Omental fat pad (tissue), 4 donors: Measurements from ENCODE around the gene PLBD1. TPM values are rescaled to one million over a fixed set of nuclear protein-coding genes. Genes with fewer than 3 reads are reported as not detected.

ENCODE experiments used
- ATAC-seq: fragments of 150-250 bp; one replicate; pipeline ENCODE4 v1.9.1; 2016; ENCODE audit warnings: mild to moderate bottlenecking, moderate library complexity; ENCODE audit not compliant: low FRiP score
- DNase-seq: peaks from one replicate; pipeline ENCODE4 v3.0.0-alpha.2; 2019; ENCODE audit warnings: low spot score
- total RNA-seq, 4 donors: library from RNA; depleted of rRNA; stranded (reverse); fragments of >200 nt; gene quantifications; one replicate each; pipeline ENCODE4 v1.1.0, GENCODE V29; 2016
- TF ChIP-seq, protein P1 (sequence below), 3 donors: fragments of 450-650 bp; IDR thresholded peaks; one replicate each; pipeline ENCODE4 v1.5.1; 2016 to 2017; ENCODE audit warnings: antibody characterized with exemption in 3 of 3, mild to moderate bottlenecking in 3 of 3, moderate library complexity in 2 of 3

The PLBD1 gene
- total RNA-seq, 4 donors from 2014 or later: 16.1 to 26.5 (median 19.8) TPM

DNA sequence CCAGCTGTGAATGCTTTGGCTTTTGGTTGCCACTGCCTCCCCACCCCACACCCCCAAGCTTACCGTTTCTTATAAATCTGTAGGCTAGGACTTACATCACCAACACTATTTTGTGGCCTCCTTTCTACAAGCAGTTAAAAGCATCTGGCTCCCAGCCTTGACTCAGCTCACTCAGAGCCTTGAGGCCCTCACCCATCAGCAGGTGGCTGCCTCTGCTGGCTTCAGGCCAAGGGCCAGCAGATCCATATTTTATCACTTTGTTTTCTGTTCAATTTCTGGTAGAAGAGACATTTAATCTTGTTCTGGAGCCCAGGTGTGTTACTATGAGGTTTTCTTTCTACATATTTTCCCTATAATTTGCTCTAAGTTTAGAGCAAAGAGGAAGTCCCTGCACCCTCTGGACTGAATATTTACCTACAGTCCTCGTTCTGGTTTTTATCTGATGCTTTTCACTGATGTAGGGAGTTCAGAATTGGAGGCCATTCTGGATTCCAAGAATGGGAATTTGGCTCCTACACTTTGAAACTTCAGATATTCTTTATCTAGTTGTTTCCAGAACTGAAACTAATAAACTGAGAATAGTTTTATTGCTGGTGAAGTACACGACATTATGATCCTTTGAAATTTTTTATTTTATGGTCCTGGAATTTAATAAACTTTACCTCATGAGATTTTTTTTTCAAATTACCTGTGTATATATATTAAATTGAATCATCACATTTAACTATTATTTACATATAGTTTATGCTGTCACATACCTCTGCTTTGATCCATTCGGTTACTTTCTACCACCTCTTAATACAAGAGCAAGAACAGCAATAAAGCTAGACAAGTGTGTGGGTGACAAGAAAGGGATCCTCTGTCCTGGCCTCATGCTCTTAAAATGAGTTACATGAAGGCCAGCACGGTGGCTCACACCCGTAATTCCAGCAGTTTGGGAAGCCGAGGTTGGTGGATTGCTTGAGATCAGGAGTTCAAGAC, 22.2 kb downstream of the PLBD1 start:
- DNase-seq: no peak
- ATAC-seq: no peak
- TF ChIP-seq, protein P1, sequence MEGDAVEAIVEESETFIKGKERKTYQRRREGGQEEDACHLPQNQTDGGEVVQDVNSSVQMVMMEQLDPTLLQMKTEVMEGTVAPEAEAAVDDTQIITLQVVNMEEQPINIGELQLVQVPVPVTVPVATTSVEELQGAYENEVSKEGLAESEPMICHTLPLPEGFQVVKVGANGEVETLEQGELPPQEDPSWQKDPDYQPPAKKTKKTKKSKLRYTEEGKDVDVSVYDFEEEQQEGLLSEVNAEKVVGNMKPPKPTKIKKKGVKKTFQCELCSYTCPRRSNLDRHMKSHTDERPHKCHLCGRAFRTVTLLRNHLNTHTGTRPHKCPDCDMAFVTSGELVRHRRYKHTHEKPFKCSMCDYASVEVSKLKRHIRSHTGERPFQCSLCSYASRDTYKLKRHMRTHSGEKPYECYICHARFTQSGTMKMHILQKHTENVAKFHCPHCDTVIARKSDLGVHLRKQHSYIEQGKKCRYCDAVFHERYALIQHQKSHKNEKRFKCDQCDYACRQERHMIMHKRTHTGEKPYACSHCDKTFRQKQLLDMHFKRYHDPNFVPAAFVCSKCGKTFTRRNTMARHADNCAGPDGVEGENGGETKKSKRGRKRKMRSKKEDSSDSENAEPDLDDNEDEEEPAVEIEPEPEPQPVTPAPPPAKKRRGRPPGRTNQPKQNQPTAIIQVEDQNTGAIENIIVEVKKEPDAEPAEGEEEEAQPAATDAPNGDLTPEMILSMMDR (IDR thresholded peaks at IDR 0.05): no peak

DNA sequence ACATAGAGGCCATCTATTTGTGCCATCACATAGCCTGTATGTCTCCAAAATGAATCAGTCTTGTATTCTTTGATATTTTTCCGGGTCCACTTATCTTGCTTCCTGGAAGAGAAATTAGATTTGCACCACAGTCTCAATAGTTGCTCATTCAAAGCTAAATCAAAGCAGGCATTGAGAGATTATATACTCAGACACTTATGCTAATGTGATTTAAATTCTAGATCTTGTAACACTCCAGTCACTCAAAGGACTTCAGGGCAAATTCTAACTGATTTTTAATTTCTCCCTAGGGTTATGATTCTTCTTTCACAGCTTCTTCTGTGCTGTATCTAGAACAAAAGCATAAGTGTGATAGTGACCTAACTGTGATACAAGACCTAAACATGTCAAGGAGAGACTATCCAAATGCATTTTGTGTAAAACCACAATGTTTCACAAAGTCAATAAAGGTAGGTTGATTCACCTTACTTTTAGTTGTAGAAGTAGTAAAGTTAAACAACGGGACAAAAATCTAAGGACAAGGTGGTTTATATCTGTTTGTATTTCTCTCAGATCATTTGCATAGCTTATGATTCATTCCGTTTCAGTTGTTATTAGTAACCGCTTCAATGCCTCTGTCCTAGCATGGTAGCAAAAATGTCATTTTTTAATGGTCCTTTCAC, 26.8 kb downstream of the PLBD1 start:
- TF ChIP-seq, protein P1 (IDR thresholded peaks at IDR 0.05): no peak
- DNase-seq (no peak), ATAC-seq (no peak)

DNA sequence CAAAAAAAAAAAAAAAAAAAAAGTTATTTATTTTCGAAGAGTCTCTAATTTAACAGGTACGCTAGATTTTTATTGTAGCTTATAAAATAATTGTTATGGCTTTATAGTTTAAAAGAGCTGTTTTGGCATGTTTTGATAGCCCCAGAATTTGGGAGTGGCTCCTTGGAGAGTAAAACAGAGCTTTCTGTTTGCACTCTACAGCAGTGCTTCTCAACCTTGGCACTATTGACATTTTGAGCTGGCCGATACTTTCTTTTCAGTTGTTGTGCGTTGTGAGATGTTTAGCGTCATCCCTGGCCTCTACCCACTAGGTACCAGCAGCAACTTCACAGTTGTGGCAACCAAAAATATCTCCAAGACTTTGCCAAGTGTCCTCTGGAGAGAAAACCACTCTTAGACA, 30.6 kb downstream of the PLBD1 start:
- TF ChIP-seq, protein P1 (IDR thresholded peaks at IDR 0.05): no peak
- ATAC-seq (no peak), DNase-seq (no peak)

DNA sequence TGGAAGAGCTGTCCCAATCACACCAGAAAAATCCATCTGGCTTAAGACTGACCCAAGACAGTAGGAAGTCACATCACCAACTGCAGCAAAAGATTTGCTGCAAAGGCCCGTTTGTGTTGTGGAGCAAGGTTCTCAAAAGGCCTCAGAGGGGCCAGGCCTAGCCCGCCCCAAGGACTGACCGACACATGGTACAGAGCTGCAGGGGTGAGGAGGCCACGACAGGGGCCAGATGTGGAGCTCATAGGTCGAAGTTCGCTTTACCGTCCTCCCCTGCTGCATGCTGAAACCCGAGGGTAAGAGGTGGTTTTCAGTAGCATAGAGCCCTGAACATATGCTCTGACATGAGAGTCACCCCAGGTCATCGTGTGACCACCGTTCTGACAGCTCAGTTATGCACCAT, 35.5 kb downstream of the PLBD1 start:
- no peak for DNase-seq
- ATAC-seq: no peak
- TF ChIP-seq, protein P1 (IDR thresholded peaks at IDR 0.05): no peak

DNA sequence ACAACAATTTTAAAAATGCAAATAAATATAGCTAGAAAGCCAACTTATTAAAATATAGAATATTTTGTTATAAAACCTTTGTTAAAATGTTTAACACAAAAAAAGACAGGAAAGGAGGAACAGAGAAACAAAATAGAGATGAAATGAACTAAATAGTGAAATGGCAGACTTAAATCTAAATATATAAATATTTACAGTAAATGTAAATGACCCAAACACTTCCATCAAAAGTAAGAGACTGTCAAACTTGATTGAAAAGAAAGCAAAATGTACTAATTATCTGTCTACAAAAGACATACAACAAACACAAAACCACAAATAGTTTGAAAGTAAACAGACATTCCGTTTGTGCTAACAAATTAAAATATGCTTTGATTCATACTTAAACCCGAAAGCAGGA, 41.7 kb downstream of the PLBD1 start:
- ATAC-seq (no peak), DNase-seq (no peak)
- TF ChIP-seq, protein P1 (IDR thresholded peaks at IDR 0.05): no peak

DNA sequence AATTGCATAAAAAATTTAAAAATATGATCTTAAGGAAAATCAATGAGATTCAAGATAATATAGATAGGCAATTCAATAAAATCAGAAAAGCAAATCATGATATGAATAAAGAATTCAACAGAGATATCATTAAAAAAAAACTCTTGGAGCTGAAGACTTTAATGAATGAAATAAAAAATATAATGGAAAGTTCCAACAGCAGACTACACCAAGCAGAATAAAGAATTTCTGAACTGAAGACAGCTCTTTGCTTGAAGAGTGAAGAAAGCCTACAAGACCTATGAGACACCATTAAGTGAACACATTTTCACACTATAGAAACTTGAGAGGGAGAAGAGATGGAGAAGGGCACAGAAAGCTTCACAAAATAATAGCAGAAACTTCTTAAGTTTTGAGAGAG, 45.9 kb downstream of the PLBD1 start:
- ATAC-seq (no peak), DNase-seq (no peak)
- TF ChIP-seq, protein P1 (IDR thresholded peaks at IDR 0.05): no peak
